Activated B cell treated with CpG ODN at 0.5 μM for 24 hours (primary cell): ENCODE measurements around the gene SYNDIG1L. TPM values are rescaled to one million over a fixed set of nuclear protein-coding genes. Genes with fewer than 3 reads are reported as not detected.

ENCODE experiments used
- ATAC-seq: fragments of 200-7000 bp; cut with Tn5 transposase; one replicate; pipeline ENCODE4 v1.10.0; 2021; ENCODE audit warnings: low read depth, mild to moderate bottlenecking, moderate library complexity
- CTCF ChIA-PET: fragments of 350-600 bp; sonication (Branson Sonifier 250); formaldehyde crosslinking; loops from one replicate; lab custom pipeline; 2021; ENCODE audit warnings: antibody characterized with exemption; lab: Charles Lee
- POLR2A ChIA-PET: fragments of 350-600 bp; sonication (Branson Sonifier 250); formaldehyde crosslinking; loops from one replicate; lab custom pipeline; 2021; ENCODE audit warnings: antibody characterized with exemption; lab: Charles Lee
- DNase-seq: peaks from one replicate; pipeline ENCODE4 v3.0.0; 2022
- H3K27ac Mint-ChIP-seq: one replicate; pipeline ENCODE4 v1.8.0; 2020; ENCODE audit warnings: mixed read lengths
- H3K27me3 Mint-ChIP-seq: one replicate; pipeline ENCODE4 v1.8.0; 2021; ENCODE audit warnings: mixed read lengths
- H3K36me3 Mint-ChIP-seq: one replicate; pipeline ENCODE4 v1.8.0; 2021; ENCODE audit warnings: low read depth, mixed read lengths
- H3K4me1 Mint-ChIP-seq: one replicate; pipeline ENCODE4 v1.8.0; 2021; ENCODE audit warnings: mixed read lengths
- H3K4me3 Mint-ChIP-seq: one replicate; pipeline ENCODE4 v1.8.0; 2020; ENCODE audit warnings: mild to moderate bottlenecking, mixed read lengths
- H3K9me3 Mint-ChIP-seq: one replicate; pipeline ENCODE4 v1.8.0; 2020; ENCODE audit warnings: mixed read lengths
- intact Hi-C: fragments of 100-400 bp; cut with micrococcal nuclease; formaldehyde crosslinking; loops from one replicate; pipeline ENCODE4 v1.15.1; 2024
- total RNA-seq: library from RNA; stranded (reverse); gene quantifications from 2 replicates; pipeline ENCODE4 v1.2.3, GENCODE V29; 2022
- TF ChIP-seq, protein P1 (sequence below): fragments of 200-600 bp; IDR thresholded peaks from one replicate; pipeline ENCODE4 v1.8.0; 2022; ENCODE audit warnings: antibody characterized with exemption, mild to moderate bottlenecking

SYNDIG1L gene
- total RNA-seq, 1 donor from 2014 or later, result not detected

DNA sequence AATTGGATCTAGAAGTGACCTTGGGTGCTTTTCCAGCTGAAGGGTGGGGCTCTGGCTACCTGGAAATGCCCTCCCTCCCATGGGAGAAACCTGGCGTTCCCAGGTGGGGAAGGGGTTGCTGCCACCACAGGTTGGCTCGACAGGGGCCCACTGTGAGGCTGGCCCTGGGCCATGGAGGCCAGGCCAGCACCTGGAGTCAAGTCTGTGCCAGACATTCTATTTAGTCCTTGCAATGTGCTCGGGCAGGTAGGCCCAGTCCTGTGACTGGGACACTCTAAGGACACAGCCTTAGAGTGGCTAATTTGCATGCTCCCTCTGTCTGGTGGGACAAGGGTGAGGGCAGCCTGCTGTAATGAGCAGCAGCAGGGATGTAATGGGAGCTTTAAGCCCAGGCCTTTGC, 65.8 kb downstream of the SYNDIG1L start:
- CTCF ChIA-PET, result interaction anchor here (0.9 to 1.2 kb wide), 2 partner anchors 11 to 119 kb away, joined by 3 to 4 read pairs; no protein-coding TSS in a partner anchor
- Mint-ChIP-seq H3K4me3 (no peak overlapping the region), H3K27me3 (peaks cover 12% of the 10 kb centered on the region), H3K4me1 (peaks cover 3% of the 10 kb centered on the region), H3K36me3 (no peaks in the 10 kb centered on the region), H3K27ac (no peak overlapping the region), H3K9me3 (no peaks in the 10 kb centered on the region)
- POLR2A ChIA-PET, result no interaction called here
- DNase-seq (no peak), ATAC-seq (no peak)
- intact Hi-C loops, result loop anchor here (5.0 to 10.0 kb wide), 2 partner anchors 325 to 442 kb away; no protein-coding TSS in a partner anchor
- TF ChIP-seq, protein P1, sequence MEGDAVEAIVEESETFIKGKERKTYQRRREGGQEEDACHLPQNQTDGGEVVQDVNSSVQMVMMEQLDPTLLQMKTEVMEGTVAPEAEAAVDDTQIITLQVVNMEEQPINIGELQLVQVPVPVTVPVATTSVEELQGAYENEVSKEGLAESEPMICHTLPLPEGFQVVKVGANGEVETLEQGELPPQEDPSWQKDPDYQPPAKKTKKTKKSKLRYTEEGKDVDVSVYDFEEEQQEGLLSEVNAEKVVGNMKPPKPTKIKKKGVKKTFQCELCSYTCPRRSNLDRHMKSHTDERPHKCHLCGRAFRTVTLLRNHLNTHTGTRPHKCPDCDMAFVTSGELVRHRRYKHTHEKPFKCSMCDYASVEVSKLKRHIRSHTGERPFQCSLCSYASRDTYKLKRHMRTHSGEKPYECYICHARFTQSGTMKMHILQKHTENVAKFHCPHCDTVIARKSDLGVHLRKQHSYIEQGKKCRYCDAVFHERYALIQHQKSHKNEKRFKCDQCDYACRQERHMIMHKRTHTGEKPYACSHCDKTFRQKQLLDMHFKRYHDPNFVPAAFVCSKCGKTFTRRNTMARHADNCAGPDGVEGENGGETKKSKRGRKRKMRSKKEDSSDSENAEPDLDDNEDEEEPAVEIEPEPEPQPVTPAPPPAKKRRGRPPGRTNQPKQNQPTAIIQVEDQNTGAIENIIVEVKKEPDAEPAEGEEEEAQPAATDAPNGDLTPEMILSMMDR, result no peak

DNA sequence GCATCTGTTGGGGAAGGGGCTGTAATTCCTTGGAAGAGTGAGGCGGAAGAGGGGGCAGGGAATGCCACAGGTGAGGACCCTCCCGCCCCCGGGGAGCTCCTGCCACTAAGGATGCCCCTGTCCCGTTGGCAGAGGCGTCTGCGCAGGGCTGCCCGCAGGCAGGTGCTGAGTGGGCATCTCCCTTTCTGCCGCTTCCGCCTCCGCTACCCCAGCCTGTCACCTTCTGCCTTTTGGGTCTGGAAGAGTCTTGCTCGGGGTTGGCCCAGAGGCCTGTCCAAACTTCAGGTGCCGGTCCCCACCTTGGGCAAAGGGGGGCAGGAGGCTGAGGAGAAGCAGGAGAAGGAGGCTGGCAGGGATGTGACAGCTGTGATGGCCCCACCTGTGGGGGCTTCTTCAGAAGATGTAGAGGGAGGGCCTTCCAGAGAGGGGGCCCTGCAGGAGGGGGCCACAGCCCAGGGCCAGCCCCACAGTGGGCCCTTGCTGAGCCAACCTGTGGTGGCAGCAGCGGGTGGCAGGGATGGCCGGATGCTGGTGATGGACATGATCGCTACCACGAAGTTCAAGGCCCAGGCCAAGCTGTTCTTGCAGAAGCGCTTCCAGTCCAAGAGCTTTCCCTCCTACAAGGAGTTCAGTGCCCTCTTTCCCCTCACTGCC, 67.7 kb downstream of the SYNDIG1L start:
- no peak for ATAC-seq
- H3K4me1 Mint-ChIP-seq, result peaks cover 3% of the 10 kb centered on the region
- no peak overlapping the region for H3K4me3 Mint-ChIP-seq
- CTCF ChIA-PET, result interaction anchor here (1.2 to 1.3 kb wide), 2 partner anchors 121 to 251 kb away, joined by 3 to 4 read pairs; no protein-coding TSS in a partner anchor
- no peak overlapping the region for H3K27ac Mint-ChIP-seq
- H3K36me3 Mint-ChIP-seq, result no peaks in the 10 kb centered on the region
- POLR2A ChIA-PET, result no interaction called here
- no peak for DNase-seq
- peaks cover 13% of the 10 kb centered on the region for H3K27me3 Mint-ChIP-seq
- no peaks in the 10 kb centered on the region for H3K9me3 Mint-ChIP-seq
- TF ChIP-seq, protein P1, result no peak
- intact Hi-C loops, result no loop called here

DNA sequence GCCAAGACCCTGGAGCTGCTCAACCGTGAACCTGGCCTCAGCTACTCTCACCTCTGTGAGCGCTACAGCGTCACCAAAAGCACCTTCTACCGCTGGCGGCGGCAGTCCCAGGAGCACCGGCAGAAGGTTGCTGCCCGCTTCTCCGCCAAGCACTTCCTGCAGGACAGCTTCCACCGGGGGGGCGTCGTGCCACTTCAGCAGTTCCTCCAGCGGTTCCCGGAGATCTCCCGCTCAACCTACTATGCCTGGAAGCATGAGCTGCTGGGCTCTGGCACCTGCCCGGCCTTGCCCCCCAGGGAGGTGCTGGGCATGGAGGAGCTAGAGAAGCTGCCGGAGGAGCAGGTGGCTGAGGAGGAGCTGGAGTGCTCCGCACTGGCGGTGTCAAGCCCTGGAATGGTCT, 68.4 kb downstream of the SYNDIG1L start:
- DNase-seq, result no peak
- no peak for ATAC-seq
- H3K27me3 Mint-ChIP-seq, result peaks cover 15% of the 10 kb centered on the region
- H3K4me1 Mint-ChIP-seq, result peaks cover 2% of the 10 kb centered on the region
- H3K27ac Mint-ChIP-seq, result no peak overlapping the region
- POLR2A ChIA-PET, result no interaction called here
- no peaks in the 10 kb centered on the region for H3K9me3 Mint-ChIP-seq
- CTCF ChIA-PET, result interaction anchor here (1.2 to 1.3 kb wide), 2 partner anchors 122 to 251 kb away, joined by 3 to 4 read pairs; no protein-coding TSS in a partner anchor
- TF ChIP-seq, protein P1, result no peak
- intact Hi-C loops, result no loop called here
- H3K36me3 Mint-ChIP-seq, result no peaks in the 10 kb centered on the region
- no peak overlapping the region for H3K4me3 Mint-ChIP-seq

DNA sequence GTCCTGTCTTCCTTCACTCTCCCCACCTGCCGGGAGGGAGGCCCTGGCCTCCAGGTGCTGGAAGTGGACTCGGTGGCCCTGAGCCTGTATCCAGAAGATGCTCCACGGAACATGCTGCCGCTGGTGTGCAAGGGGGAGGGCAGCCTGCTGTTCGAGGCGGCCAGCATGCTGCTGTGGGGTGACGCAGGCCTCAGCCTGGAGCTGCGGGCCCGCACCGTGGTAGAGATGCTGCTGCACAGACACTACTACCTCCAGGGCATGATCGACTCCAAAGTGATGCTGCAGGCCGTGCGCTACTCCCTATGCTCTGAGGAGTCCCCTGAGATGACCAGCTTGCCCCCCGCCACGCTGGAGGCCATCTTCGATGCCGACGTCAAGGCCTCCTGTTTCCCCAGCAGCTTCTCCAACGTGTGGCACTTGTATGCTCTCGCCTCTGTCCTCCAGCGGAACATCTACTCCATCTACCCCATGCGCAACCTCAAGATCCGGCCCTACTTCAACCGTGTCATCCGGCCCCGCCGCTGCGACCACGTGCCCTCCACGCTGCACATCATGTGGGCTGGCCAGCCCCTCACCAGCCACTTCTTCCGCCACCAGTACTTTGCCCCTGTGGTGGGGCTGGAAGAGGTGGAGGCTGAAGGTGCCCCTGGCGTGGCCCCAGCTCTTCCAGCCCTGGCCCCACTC, 69.0 kb downstream of the SYNDIG1L start:
- H3K27me3 Mint-ChIP-seq, result peaks cover 16% of the 10 kb centered on the region
- TF ChIP-seq, protein P1, result no peak
- ChIA-PET POLR2A (no interaction called here), CTCF (interaction anchor here (1.2 kb wide), 1 partner anchor 252 kb away, joined by 4 read pairs; no protein-coding TSS in a partner anchor)
- no peaks in the 10 kb centered on the region for H3K9me3 Mint-ChIP-seq
- intact Hi-C loops, result no loop called here
- no peaks in the 10 kb centered on the region for H3K36me3 Mint-ChIP-seq
- no peak overlapping the region for H3K4me3 Mint-ChIP-seq
- DNase-seq, result no peak
- no peak for ATAC-seq
- no peaks in the 10 kb centered on the region for H3K4me1 Mint-ChIP-seq
- H3K27ac Mint-ChIP-seq, result no peak overlapping the region

Other genes starting within 250 kb of the SYNDIG1L start
- gene VSX2, start 186.8 kb downstream of the SYNDIG1L start, total RNA-seq, result not detected in 2 replicates
- 58.2 and 78.4 TPM in 2 replicates for gene ABCD4, start 123.3 kb downstream of the SYNDIG1L start, total RNA-seq
- not detected in 2 replicates for gene VRTN, start 77.7 kb downstream of the SYNDIG1L start, total RNA-seq
- 61.7 and 69.4 TPM in 2 replicates for gene NPC2, start 67.1 kb upstream of the SYNDIG1L start, total RNA-seq
- 35.0 and 35.3 TPM in 2 replicates for gene ISCA2, start 67.6 kb upstream of the SYNDIG1L start, total RNA-seq
- 0.07 and 0.11 TPM in 2 replicates for gene LTBP2, start 186.0 kb upstream of the SYNDIG1L start, total RNA-seq